Liver (tissue), 9 donors: ENCODE results near the gene GCGR. TPM values are rescaled to one million over a fixed set of nuclear protein-coding genes. Genes with fewer than 3 reads are reported as not detected.

Experiments used
- DNase-seq: peaks from one replicate; pipeline ENCODE4 v3.0.0-alpha.2; 2017; ENCODE audit warnings: low spot score
- H3K27ac ChIP-seq, 2 donors: one replicate each; pipeline ENCODE4 v1.7.0; 2013; ENCODE audit warnings: inconsistent platforms in 2 of 2, low read length in 2 of 2, control low read depth in 1 of 2, low read depth in 1 of 2, mild to moderate bottlenecking in 1 of 2
- H3K27me3 ChIP-seq, 4 donors: one replicate each; pipeline versions ENCODE4 v1.6.1 to v1.7.0; 2013; ENCODE audit warnings: low read length in 3 of 4, inconsistent platforms in 1 of 4, mild to moderate bottlenecking in 1 of 4, moderate library complexity in 1 of 4; ENCODE audit not compliant: control insufficient read depth in 4 of 4, insufficient read depth in 4 of 4
- H3K36me3 ChIP-seq, 4 donors: one replicate each; pipeline versions ENCODE4 v1.6.1 to v1.7.0; 2013; ENCODE audit warnings: low read length in 3 of 4, mild to moderate bottlenecking in 3 of 4, low read depth in 1 of 4, moderate library complexity in 1 of 4; ENCODE audit not compliant: control insufficient read depth in 4 of 4, insufficient read depth in 3 of 4
- H3K4me1 ChIP-seq, 4 donors: one replicate each; pipeline versions ENCODE4 v1.6.1 to v1.7.0; 2013; ENCODE audit warnings: low read length in 3 of 4, mild to moderate bottlenecking in 3 of 4, moderate library complexity in 1 of 4; ENCODE audit not compliant: control insufficient read depth in 4 of 4, insufficient read depth in 4 of 4
- H3K4me3 ChIP-seq, 3 donors: one replicate each; pipeline versions ENCODE4 v1.6.1 to v1.7.0; 2013; ENCODE audit warnings: low read length in 3 of 3, control low read depth in 1 of 3, low read depth in 1 of 3, mild to moderate bottlenecking in 1 of 3
- H3K9ac ChIP-seq, 2 donors: one replicate each; pipeline ENCODE4 v1.7.0; 2013; ENCODE audit warnings: low read length in 2 of 2, mild to moderate bottlenecking in 2 of 2, moderate library complexity in 2 of 2, control low read depth in 1 of 2, low read depth in 1 of 2
- H3K9me3 ChIP-seq, 4 donors: one replicate each; pipeline versions ENCODE4 v1.6.1 to v1.7.0; 2013; ENCODE audit warnings: low read length in 3 of 4; ENCODE audit not compliant: control insufficient read depth in 4 of 4
- FOXA1 ChIP-seq: IDR thresholded peaks from 2 replicates; pipeline ENCODE4 v1.6.1; 2016; ENCODE audit warnings: antibody characterized with exemption
- FOXA2 ChIP-seq: IDR thresholded peaks from 2 replicates; pipeline ENCODE4 v1.6.1; 2016; ENCODE audit warnings: antibody characterized with exemption
- HNF4A ChIP-seq, 2 donors: conservative IDR thresholded peaks; 2 replicates each; pipeline ENCODE4 v1.6.1; 2016; ENCODE audit warnings: antibody characterized with exemption in 2 of 2, mild to moderate bottlenecking in 2 of 2
- HNF4G ChIP-seq: IDR thresholded peaks from 2 replicates; pipeline ENCODE4 v1.6.1; 2016; ENCODE audit warnings: antibody characterized with exemption
- NR2F2 ChIP-seq: IDR thresholded peaks from 2 replicates; pipeline ENCODE4 v1.6.1; 2016; ENCODE audit warnings: antibody characterized with exemption
- RXRA ChIP-seq, 2 donors: IDR thresholded peaks; 2 replicates each; pipeline ENCODE4 v1.6.1; 2017 to 2018; ENCODE audit warnings: antibody characterized with exemption in 2 of 2, mild to moderate bottlenecking in 1 of 2
- SP1 ChIP-seq: IDR thresholded peaks from 2 replicates; pipeline ENCODE4 v1.6.1; 2018; ENCODE audit warnings: antibody characterized with exemption, mild to moderate bottlenecking
- TAF1 ChIP-seq: conservative IDR thresholded peaks from 2 replicates; pipeline ENCODE4 v1.6.1; 2016; ENCODE audit warnings: antibody characterized with exemption, mild to moderate bottlenecking
- WGBS: extraction: QIAGEN DNeasy Blood & Tissue Kit; methylation state at CpG from one replicate; pipeline ENCODE4 v1.1.7; 2013; 5-methylcytosine and 5-hydroxymethylcytosine counted together
- polyA plus RNA-seq, 2 donors: library from polyadenylated mRNA; stranded (reverse) in 1 of 2; unstranded in 1 of 2; fragments of 200-250 nt in 1 of 2; fragments of >200 nt in 1 of 2; fragmentation: Nextera tagmentation in 1 of 2; extraction: Ambion mirVana in 1 of 2; gene quantifications; one replicate each; pipeline versions ENCODE4 v1.2.1 to v1.2.3, GENCODE V29; 2013 to 2015
- total RNA-seq, 2 donors: library from RNA; depleted of rRNA; stranded (reverse); fragments of >200 nt; gene quantifications; one replicate each; pipeline ENCODE4 v1.2.3, GENCODE V29; 2014
- TF ChIP-seq, protein P1 (sequence below): IDR thresholded peaks from 2 replicates; pipeline ENCODE4 v1.6.1; 2016; ENCODE audit warnings: antibody characterized with exemption, mild to moderate bottlenecking
- TF ChIP-seq, protein P2 (sequence below): fragments of 150-350 bp; IDR thresholded peaks from 2 replicates; pipeline ENCODE4 v1.5.1; 2017; ENCODE audit warnings: improper control_type of control experiment, low read depth, low read length; ENCODE audit not compliant: missing input control
- TF ChIP-seq, protein P3 (sequence below): IDR thresholded peaks from 2 replicates; pipeline ENCODE4 v1.6.1; 2016; ENCODE audit warnings: antibody characterized with exemption
- TF ChIP-seq, protein P4 (sequence below): IDR thresholded peaks from 2 replicates; pipeline ENCODE4 v1.6.1; 2016; ENCODE audit warnings: antibody characterized with exemption
- donor health status: healthy.
- donor health status: healthy.
- donor health status: healthy.
- donor health status: healthy.
- donor health status: healthy.

The GCGR gene
- total and polyA plus RNA-seq, 4 donors: 20.7 to 72.0 (median 48.9) TPM

DNA sequence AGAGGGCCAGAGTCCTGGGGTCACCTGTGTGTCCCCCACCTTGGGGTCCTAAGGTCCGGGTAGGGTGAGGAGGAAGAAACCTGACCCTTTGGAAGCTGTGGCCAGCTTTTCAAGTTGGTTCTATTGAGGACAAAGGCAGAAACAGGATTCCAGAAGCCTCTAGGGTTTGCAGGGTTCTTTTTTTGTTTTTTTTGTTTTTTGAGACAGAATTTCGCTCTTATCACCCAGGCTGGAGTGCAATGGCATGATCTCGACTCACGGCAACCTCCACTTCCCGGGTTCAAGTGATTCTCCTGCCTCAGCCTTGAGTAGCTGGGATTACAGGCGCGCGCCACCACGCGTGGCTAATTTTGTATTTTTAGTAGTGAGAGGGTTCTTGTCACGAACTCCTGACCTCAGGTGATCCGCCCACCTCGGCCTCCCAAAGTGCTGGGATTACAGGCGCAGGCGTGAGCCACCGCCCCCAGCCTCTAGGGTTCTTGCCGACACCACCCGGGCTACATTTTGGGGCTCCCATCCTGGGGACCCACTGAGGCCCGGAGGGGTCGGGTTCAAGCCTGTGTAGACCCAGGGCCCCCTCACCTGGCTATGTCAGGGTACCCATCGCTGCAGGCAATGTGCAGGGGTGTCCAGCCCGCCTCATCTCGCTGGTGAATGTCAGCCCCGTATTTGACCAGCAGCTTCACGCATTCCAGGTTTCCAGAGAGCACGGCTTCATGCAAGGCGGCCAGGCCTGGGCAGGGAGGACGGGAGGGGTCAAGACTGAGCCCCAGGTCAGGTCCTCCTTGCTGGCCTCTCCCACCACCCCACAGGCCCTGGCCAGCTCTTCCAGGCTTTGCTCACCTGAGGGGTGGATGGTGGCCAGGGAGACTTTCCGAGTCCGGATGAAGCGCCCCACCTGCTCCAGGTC, 30.2 kb downstream of the GCGR start:
- 76% methylated on average over 31 of the region's 31 CpGs for WGBS
- no peaks in the 10 kb centered on the region for H3K27me3 ChIP-seq
- H3K36me3 ChIP-seq: no peaks in the 10 kb centered on the region
- H3K9ac ChIP-seq: peak overlapping the region in 1 of 2 donors; percentile 8
- no peaks in the 10 kb centered on the region for H3K9me3 ChIP-seq
- TF ChIP-seq, protein P1, sequence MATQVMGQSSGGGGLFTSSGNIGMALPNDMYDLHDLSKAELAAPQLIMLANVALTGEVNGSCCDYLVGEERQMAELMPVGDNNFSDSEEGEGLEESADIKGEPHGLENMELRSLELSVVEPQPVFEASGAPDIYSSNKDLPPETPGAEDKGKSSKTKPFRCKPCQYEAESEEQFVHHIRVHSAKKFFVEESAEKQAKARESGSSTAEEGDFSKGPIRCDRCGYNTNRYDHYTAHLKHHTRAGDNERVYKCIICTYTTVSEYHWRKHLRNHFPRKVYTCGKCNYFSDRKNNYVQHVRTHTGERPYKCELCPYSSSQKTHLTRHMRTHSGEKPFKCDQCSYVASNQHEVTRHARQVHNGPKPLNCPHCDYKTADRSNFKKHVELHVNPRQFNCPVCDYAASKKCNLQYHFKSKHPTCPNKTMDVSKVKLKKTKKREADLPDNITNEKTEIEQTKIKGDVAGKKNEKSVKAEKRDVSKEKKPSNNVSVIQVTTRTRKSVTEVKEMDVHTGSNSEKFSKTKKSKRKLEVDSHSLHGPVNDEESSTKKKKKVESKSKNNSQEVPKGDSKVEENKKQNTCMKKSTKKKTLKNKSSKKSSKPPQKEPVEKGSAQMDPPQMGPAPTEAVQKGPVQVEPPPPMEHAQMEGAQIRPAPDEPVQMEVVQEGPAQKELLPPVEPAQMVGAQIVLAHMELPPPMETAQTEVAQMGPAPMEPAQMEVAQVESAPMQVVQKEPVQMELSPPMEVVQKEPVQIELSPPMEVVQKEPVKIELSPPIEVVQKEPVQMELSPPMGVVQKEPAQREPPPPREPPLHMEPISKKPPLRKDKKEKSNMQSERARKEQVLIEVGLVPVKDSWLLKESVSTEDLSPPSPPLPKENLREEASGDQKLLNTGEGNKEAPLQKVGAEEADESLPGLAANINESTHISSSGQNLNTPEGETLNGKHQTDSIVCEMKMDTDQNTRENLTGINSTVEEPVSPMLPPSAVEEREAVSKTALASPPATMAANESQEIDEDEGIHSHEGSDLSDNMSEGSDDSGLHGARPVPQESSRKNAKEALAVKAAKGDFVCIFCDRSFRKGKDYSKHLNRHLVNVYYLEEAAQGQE: peak; percentile 15
- TF ChIP-seq RXRA (IDR thresholded peaks at IDR 0.05) (no peak), NR2F2 (peak; percentile 58), FOXA1 (no peak), TAF1 (no peak), HNF4G (no peak), HNF4A (conservative IDR thresholded peaks at IDR 0.05) (peak in 1 of 2 donors; percentile 7), FOXA2 (no peak)
- TF ChIP-seq, protein P2, sequence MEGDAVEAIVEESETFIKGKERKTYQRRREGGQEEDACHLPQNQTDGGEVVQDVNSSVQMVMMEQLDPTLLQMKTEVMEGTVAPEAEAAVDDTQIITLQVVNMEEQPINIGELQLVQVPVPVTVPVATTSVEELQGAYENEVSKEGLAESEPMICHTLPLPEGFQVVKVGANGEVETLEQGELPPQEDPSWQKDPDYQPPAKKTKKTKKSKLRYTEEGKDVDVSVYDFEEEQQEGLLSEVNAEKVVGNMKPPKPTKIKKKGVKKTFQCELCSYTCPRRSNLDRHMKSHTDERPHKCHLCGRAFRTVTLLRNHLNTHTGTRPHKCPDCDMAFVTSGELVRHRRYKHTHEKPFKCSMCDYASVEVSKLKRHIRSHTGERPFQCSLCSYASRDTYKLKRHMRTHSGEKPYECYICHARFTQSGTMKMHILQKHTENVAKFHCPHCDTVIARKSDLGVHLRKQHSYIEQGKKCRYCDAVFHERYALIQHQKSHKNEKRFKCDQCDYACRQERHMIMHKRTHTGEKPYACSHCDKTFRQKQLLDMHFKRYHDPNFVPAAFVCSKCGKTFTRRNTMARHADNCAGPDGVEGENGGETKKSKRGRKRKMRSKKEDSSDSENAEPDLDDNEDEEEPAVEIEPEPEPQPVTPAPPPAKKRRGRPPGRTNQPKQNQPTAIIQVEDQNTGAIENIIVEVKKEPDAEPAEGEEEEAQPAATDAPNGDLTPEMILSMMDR: no peak
- TF ChIP-seq, protein P3, sequence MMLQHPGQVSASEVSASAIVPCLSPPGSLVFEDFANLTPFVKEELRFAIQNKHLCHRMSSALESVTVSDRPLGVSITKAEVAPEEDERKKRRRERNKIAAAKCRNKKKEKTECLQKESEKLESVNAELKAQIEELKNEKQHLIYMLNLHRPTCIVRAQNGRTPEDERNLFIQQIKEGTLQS: no peak
- TF ChIP-seq, protein P4, sequence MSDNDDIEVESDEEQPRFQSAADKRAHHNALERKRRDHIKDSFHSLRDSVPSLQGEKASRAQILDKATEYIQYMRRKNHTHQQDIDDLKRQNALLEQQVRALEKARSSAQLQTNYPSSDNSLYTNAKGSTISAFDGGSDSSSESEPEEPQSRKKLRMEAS: peak; percentile 8
- H3K27ac ChIP-seq: peak overlapping the region; percentile 91 to 94
- H3K4me3 ChIP-seq: peak overlapping the region; percentile 0 to 80 (median 71)
- DNase-seq: no peak
- peaks cover 9 to 30% (median 21%) of the 10 kb centered on the region in 4 donors for H3K4me1 ChIP-seq

DNA sequence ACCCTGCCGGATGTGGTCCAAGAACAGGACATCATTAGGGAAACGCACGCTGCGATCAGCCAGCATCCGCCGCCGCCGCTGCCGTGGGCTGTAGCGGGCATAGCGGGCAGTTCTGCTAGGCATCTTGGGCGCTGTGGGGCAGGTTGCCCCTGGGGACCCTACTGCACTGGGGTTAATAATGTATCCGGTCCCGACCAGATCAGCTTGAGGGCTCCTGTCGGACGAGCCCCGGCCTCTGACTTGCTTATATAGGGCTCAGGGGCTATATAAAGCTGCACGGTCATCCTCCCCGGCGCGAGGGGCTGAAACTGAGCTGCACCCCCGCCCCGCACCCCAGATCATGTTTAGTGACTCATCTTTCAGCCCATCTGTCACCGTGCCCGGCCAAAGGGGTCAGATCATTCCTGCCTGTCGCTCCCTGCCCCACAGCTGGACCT, 30.9 kb downstream of the GCGR start, which contains the start of gene PPP1R27:
Gene PPP1R27 (minus strand): TSS at position 220 of the 437 bp plus-strand sequence. CDS start 97 bp downstream, at position 123.
- no peak for DNase-seq
- WGBS: 96% methylated on average over 26 of the region's 26 CpGs
- Histone ChIP-seq H3K9me3 (no peaks in the 10 kb centered on the region), H3K27me3 (no peaks in the 10 kb centered on the region), H3K4me1 (peaks cover 9 to 30% (median 21%) of the 10 kb centered on the region in 4 donors), H3K9ac (peak within 1 kb of the TSS in 1 of 2 donors; percentile 8), H3K4me3 (peak within 1 kb of the TSS; percentile 0 to 80 (median 71)), H3K27ac (peak within 1 kb of the TSS; percentile 91 to 94), H3K36me3 (no peaks in the 10 kb centered on the region)
- TF ChIP-seq HNF4G (no peak), SP1 (no peak)
- TF ChIP-seq, protein P1: no peak
- TF ChIP-seq, protein P4: no peak
